Gastroesophageal sphincter (tissue), 4 donors: Measurements from ENCODE around the gene FOXE1. TPM values are rescaled to one million over a fixed set of nuclear protein-coding genes. Genes with fewer than 3 reads are reported as not detected.

Experiments used
- ATAC-seq: fragments of 150-250 bp; one replicate; pipeline ENCODE4 v1.9.1; 2016; ENCODE audit warnings: mild to moderate bottlenecking, moderate library complexity
- H3K27ac ChIP-seq, 4 donors: fragments of 200-600 bp; sonication (generic) in 3 of 4; 1 replicate in 3 of 4; 2 replicates in 1 of 4; pipeline ENCODE4 v1.5.1; 2016 to 2019
- H3K27me3 ChIP-seq: fragments of 200-600 bp; sonication (generic); one replicate; pipeline ENCODE4 v1.5.1; 2019
- H3K36me3 ChIP-seq, 2 donors: fragments of 200-600 bp; sonication (generic); one replicate each; pipeline ENCODE4 v1.5.1; 2019; ENCODE audit warnings: control low read depth in 1 of 2
- H3K4me1 ChIP-seq, 3 donors: fragments of 200-600 bp; sonication (generic); 1 replicate in 2 of 3; 2 replicates in 1 of 3; pipeline ENCODE4 v1.5.1; 2016 to 2019; ENCODE audit warnings: control low read depth in 2 of 3
- H3K4me3 ChIP-seq, 2 donors: fragments of 200-600 bp; sonication (generic); one replicate each; pipeline ENCODE4 v1.5.1; 2019; ENCODE audit warnings: mild to moderate bottlenecking in 1 of 2, moderate library complexity in 1 of 2
- H3K9me3 ChIP-seq, 3 donors: fragments of 200-600 bp; sonication (generic); one replicate each; pipeline ENCODE4 v1.5.1; 2017 to 2019; ENCODE audit warnings: control low read depth in 2 of 3
- EP300 ChIP-seq: sonication (generic); formaldehyde crosslinking; IDR thresholded peaks from one replicate; pipeline ENCODE4 v1.6.1; 2017; ENCODE audit warnings: antibody characterized with exemption, mild to moderate bottlenecking
- POLR2A ChIP-seq, 2 donors: fragments of 450-650 bp; IDR thresholded peaks; one replicate each; pipeline ENCODE4 v1.6.1; 2017; ENCODE audit warnings: antibody characterized with exemption in 2 of 2, mild to moderate bottlenecking in 2 of 2, moderate library complexity in 1 of 2
- POLR2AphosphoS5 ChIP-seq: sonication (generic); formaldehyde crosslinking; IDR thresholded peaks from one replicate; pipeline ENCODE4 v1.6.1; 2017; ENCODE audit warnings: antibody characterized with exemption
- WGBS, 2 donors: methylation state at CpG; one replicate each; pipeline ENCODE4 v1.1.5; 2018; ENCODE audit warnings: low coverage in 1 of 2; 5-methylcytosine and 5-hydroxymethylcytosine counted together
- total RNA-seq, 4 donors: library from RNA; depleted of rRNA; stranded (reverse); fragments of >200 nt; gene quantifications; one replicate each; pipeline ENCODE4 v1.1.0, GENCODE V29; 2016
- TF ChIP-seq, protein P1 (sequence below), 4 experiments: fragments of 200-600 bp in 2 of 4; fragments of 450-650 bp in 2 of 4; sonication (generic) in 1 of 4; IDR thresholded peaks; one replicate each; pipeline ENCODE4 v1.5.1; 2017 to 2019; ENCODE audit warnings: antibody characterized with exemption in 4 of 4, mild to moderate bottlenecking in 2 of 4, moderate library complexity in 2 of 4

The FOXE1 gene
- total RNA-seq, 4 donors from 2014 or later: 0.08 to 0.79 TPM; not detected in 2

DNA sequence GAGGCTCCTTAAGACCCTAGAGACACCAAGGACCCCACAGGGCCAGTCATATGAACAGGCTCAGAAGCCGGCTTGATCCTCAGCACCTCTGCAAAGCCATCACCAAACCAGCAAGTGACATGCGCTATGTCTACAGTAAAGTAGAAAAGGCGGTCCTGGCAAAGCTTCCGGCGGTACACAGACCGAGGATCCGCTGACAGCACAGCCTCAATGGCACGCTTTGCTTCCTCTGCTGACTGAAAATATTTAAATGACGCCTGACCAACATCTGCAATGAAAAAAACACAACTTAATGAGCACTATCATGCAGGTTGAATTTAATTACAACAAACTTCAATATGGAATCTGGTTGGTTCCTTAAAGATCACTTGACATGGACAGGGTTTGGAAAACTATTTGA, 51.7 kb downstream of the FOXE1 start:
- H3K36me3 ChIP-seq: peaks cover 0 to 70% of the 10 kb centered on the region in 2 donors
- no peak for ATAC-seq
- TF ChIP-seq POLR2A (IDR thresholded peaks at IDR 0.05) (no peak), POLR2AphosphoS5 (no peak), EP300 (no peak)
- TF ChIP-seq, protein P1, sequence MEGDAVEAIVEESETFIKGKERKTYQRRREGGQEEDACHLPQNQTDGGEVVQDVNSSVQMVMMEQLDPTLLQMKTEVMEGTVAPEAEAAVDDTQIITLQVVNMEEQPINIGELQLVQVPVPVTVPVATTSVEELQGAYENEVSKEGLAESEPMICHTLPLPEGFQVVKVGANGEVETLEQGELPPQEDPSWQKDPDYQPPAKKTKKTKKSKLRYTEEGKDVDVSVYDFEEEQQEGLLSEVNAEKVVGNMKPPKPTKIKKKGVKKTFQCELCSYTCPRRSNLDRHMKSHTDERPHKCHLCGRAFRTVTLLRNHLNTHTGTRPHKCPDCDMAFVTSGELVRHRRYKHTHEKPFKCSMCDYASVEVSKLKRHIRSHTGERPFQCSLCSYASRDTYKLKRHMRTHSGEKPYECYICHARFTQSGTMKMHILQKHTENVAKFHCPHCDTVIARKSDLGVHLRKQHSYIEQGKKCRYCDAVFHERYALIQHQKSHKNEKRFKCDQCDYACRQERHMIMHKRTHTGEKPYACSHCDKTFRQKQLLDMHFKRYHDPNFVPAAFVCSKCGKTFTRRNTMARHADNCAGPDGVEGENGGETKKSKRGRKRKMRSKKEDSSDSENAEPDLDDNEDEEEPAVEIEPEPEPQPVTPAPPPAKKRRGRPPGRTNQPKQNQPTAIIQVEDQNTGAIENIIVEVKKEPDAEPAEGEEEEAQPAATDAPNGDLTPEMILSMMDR (IDR thresholded peaks at IDR 0.05): no peak

DNA sequence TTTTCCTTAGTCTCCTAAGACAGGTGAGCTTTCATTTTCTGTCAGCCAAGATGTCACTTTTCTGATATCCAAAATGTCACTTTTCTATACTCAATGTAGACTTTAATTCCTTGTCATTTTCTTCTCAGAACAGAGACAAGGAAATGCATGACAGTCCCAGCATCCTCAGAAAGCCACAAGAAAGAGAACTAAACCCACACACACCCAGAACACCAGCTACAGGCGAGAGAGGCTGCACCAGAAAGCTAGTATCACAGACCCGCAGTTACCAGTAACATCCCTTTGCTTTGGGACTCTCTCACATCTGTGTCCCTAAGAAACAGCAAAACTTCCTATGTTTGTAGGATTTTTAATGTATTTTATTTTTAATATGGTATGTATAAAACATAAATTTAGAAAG, 52.2 kb downstream of the FOXE1 start:
- peaks cover 0 to 70% of the 10 kb centered on the region in 2 donors for H3K36me3 ChIP-seq
- no peak for ATAC-seq
- WGBS, 2 donors: 85 to 90% methylated on average over 2 of the region's 2 CpGs
- no peak overlapping the region for H3K4me3 ChIP-seq
- H3K4me1 ChIP-seq: peaks cover 0 to 46% (median 0%) of the 10 kb centered on the region in 3 donors
- H3K27me3 ChIP-seq: no peaks in the 10 kb centered on the region
- no peak for TF ChIP-seq POLR2A (IDR thresholded peaks at IDR 0.05)
- TF ChIP-seq, protein P1 (IDR thresholded peaks at IDR 0.05): no peak
- no peak overlapping the region for H3K27ac ChIP-seq
- H3K9me3 ChIP-seq: no peaks in the 10 kb centered on the region

More for the DNA sequence above, 51.7 kb downstream of the FOXE1 start:
- Histone ChIP-seq H3K27me3 (no peaks in the 10 kb centered on the region), H3K4me3 (no peak overlapping the region), H3K27ac (no peak overlapping the region), H3K9me3 (no peaks in the 10 kb centered on the region), H3K4me1 (peaks cover 0 to 46% (median 0%) of the 10 kb centered on the region in 3 donors)
- WGBS, 2 donors: 88 to 94% methylated on average over 1 to 6 of the region's 9 CpGs

Other genes starting within 250 kb of the FOXE1 start
- 10 to 100 TPM; 20.0 to 33.8 (median 30.8) TPM for gene TSTD2, start 219.9 kb upstream of the FOXE1 start, total RNA-seq
- 100 to 1,000 TPM in 1 of 4 donors, 10 to 100 TPM in 3; 16.1 to 234 (median 24.1) TPM for gene NCBP1, start 219.4 kb upstream of the FOXE1 start, total RNA-seq
- gene XPA, start 155.9 kb upstream of the FOXE1 start, total RNA-seq: 10 to 100 TPM; 24.2 to 27.6 (median 25.8) TPM
- gene TRMO, start 69.3 kb downstream of the FOXE1 start, total RNA-seq: 10 to 100 TPM; 14.3 to 25.3 (median 16.8) TPM
- not detected for gene HEMGN, start 84.9 kb downstream of the FOXE1 start, total RNA-seq
- gene ANP32B, start 130.1 kb downstream of the FOXE1 start, total RNA-seq: 10 to 100 TPM; 33.0 to 41.0 (median 36.1) TPM
- 10 to 100 TPM; 21.5 to 58.3 (median 40.0) TPM for gene NANS, start 203.5 kb downstream of the FOXE1 start, total RNA-seq